ENCODE data around the gene EIF2AK3. TPM values are rescaled to one million over a fixed set of nuclear protein-coding genes. Genes with fewer than 3 reads are reported as not detected.
"Not testable (repeated sequence)": the region's sequence is repeated elsewhere in the genome, so short reads cannot be mapped to it uniquely, and the experiment has no call there.

The EIF2AK3 gene
- 10 to 100 TPM; 18.4 to 23.7 TPM for total RNA-seq
- long read RNA-seq, donor 1, full-length matches to known transcripts = 3 of 5 reads
- long read RNA-seq, donor 1, partial matches to known transcripts = 0 of 5 reads
- long read RNA-seq, donor 1, other reads (novel, unspliced or antisense) = 2 of 5 reads
- long read RNA-seq, donor 2, partial matches to known transcripts = 0 of 1 reads
- long read RNA-seq, donor 2, other reads (novel, unspliced or antisense) = 1 of 1 reads

DNA sequence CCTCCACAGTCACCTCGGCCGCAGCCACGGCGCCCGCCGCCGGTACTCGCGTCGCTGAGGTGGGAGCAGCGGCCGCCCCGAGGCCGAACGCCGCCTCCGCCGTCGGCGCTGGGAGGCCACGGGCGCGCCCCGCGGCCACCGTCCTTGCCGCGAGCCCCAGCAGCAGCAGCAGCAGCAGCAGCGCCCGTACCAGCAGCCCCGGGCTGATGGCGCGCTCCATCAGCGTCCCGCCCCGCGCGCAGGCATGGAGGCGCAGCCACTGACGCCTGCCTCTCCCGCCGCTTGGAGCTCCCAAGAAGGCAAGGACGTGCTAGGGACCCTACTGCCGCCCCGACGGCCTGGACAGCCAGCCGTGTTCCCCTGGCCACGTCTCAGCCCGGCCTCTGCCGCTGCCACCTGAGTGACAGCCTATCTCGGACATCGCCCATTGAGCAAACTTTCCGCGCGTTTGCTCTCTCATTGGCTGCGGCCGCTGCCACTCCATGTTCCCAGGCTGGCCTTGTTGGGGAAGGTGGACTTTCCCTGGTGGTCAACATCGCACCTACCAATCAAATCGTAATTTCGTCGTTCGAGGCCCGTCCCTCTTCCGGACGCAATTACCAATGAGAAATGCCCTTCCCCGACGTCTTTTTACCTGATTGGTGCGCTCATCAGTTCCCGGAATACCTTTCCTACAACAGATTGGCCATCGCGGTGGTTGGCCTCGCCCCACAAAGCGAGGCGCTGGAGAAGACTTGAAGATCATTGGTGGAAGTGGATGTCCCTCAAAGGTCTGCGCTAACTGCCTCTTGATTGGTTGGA is at the start of gene EIF2AK3:
Gene EIF2AK3, minus strand, starts transcription at position 410 of the 801 bp plus-strand sequence. Its CDS starts 190 bp downstream, at position 220.
- intact Hi-C loops (cut with DNase I) = no loop called here
- peak; percentile 99 for DNase-seq (ENCODE audit: low spot score)

DNA sequence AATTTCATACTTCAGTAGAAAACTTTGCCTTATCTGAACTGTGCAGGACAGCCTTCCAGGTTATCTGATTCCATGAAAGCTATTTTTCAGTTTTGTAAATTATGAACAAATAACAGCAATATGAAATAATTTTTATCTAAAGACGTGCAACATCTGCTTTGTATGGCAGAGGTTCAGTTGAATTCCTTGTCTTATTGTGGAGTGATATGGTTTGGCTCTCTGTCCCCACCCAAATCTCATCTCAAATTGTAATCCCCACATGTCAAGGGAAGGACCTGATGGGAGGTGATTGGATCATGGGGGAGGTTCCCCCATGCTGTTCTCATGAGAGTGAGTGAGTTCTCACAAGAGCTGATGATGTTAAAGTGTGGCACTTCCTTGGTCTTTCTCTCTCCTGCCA is 46.1 kb upstream of the EIF2AK3 start:
- intact Hi-C loops (cut with DNase I) = loop anchor here in 1 of 2 donors (5.0 kb wide), 1 partner anchor 81 kb away; no protein-coding TSS in a partner anchor
- no peak for DNase-seq (ENCODE audit: low spot score)

DNA sequence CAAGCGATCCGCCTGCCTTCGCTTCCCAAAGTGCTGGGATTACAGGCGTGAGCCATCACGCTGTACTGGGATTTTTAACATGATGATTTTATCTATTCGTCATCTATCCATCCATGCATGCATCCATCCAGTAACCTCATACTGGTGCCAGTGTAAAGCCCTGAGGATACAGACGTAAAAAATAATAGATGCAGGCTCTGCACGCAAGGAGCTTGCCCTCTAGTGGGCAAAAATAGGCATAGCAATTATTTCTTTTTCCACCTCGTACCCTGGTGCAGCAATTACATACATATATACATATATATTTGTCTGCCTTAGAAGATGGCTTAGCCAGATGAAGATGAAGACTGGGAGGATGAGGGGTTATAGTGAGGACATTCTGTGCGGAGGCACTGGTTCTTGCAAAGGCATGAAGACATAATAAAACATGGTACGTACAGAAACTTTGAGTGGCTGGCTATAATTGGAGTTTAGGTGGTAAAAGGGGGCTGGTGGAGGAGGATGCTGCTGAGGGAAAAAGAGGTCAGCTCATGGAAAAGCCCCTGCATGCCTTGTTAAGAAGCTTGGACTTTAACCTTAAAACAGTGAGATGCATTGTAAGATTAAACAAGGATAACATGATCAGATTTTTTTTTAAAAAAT is 44.6 kb upstream of the EIF2AK3 start:
- no peak for DNase-seq (ENCODE audit: low spot score)
- intact Hi-C loops (cut with DNase I) = loop anchor here (2.0 to 5.0 kb wide), 2 partner anchors 80 to 81 kb away; no protein-coding TSS in a partner anchor

DNA sequence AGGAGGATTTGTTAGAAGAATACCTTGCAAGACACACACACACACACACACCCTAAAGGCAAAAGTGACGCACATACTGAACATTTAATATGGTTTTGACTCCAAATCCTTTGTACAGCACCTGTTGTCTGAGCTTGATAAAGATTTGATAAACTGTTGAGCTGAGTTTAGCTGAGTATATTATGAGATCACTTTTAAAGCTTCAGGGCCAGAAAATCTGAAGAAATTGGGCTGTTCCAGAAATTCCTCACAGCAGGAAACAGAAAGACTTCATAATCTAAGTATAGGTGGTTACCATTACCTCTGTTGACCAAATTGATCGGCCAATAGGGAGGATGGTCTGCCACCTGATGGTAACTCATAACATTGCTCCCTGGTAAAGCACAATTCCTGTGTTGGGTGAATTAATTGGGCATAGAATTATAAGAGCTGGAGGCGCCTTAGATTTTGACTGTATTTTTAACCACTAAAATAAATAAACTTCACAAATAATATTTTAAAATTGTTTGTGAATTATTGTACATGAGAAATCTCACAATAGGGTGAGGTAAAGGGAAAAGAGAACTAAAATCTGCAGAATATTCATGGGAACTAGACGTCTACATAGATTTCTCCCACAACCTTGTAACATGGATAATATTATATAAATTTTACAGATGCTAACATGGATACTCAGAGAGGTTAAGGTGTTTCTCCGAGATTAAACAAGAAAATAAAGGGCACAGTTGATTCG is 42.4 kb upstream of the EIF2AK3 start:
- DNase-seq (ENCODE audit: low spot score) = no peak
- intact Hi-C loops (cut with DNase I) = loop anchor here (2.0 to 5.0 kb wide), 2 partner anchors 77 to 79 kb away; no protein-coding TSS in a partner anchor

DNA sequence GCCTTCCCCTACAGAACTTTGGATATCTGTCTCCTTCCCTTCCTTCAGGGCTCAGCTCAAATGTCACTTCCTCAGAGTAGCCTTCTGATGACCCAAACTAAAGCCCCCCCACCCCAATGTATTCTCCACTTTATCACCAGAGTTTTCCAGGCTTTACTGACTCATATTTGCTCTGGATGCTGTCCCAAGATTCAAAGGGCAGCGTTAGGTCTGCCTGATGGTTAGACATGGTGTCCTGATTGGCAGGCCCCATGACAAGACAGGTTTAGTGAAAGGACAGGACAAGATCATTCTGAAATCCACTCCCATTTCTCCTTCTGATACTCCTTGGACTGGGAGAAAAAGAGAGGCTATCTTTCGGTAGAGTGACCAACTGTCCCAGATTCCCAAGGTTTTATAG is 41.6 kb upstream of the EIF2AK3 start:
- no peak for DNase-seq (ENCODE audit: low spot score)
- intact Hi-C loops (cut with DNase I) = no loop called here

DNA sequence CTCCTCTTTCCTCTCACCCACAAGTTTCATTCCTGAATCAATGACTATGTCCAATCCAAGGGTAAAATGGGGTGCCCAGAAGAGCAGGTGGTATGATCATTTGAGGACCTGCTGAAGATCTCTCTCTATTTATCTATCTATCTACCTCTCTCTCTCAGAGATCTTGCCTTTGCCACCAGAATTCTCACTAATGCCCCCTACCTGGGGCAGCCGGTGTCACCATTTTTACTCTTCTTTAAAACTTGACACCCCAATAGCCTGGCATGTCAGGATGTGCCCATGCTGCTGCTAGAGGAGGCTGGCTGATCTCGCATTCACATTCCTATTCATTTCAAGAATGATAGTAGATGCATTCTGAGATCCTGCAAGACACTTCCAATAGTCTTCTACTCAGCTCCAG is 40.0 kb upstream of the EIF2AK3 start:
- intact Hi-C loops (cut with DNase I) = no loop called here
- no peak for DNase-seq (ENCODE audit: low spot score)

DNA sequence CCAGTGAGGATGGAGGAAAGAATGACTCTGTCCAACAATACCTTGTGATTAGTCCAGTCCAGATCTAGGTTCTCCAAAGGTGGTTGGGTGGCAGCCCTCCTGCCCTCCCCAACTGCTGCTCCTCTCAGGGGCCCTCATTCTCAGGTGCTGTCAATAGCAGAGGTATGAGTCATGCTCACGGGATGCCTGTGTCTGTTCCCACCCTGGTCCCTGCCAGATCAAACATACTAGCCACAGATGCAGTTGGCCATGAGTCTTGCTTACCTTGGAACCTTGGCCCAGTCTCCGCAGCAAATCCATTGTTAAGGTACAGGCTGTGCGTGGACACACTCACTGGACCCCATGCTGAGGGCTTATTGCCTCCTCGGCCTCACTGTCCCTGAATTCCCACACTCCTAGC is 39.3 kb upstream of the EIF2AK3 start:
- intact Hi-C loops (cut with DNase I) = no loop called here
- no peak for DNase-seq (ENCODE audit: low spot score)

DNA sequence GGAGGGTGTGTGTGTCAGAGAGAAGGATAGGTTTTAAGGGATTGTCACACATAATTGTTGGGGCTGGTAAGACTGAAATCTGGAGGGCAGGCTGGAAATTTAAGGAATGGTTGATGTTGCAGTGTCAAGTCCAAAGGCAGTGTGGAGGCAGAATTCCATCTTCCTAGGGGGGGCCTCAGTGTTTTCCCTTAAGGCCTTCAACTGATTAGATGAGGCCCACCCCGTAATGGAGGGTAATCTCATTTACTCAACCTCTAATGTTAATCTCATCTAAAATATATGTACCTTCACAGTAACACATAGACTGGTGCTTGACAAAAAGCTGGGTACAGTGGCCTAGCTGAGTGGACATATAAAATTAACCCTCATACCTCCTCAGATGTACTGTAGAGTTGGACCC is 33.4 kb upstream of the EIF2AK3 start:
- no peak for DNase-seq (ENCODE audit: low spot score)
- intact Hi-C loops (cut with DNase I) = no loop called here

DNA sequence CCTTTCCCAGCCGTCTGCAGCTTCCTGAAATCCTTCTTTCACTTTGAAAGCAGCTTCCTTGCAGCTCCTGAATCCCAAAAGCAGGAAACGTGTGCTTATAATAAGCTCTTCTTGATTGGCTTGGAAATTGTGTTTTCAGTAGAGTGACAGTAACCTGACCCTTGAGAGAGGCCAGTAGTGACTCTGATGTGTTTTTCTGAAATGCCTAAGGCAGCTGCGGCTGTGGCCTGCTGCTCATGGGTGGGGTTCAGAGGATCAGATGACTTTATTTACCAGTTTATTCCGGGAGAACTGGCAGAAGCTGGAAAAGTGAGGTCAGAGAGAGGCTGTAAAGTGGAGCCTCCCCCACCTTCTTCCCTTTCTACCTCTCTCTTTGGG is 32.3 kb upstream of the EIF2AK3 start:
- DNase-seq (ENCODE audit: low spot score) = no peak
- intact Hi-C loops (cut with DNase I) = no loop called here

DNA sequence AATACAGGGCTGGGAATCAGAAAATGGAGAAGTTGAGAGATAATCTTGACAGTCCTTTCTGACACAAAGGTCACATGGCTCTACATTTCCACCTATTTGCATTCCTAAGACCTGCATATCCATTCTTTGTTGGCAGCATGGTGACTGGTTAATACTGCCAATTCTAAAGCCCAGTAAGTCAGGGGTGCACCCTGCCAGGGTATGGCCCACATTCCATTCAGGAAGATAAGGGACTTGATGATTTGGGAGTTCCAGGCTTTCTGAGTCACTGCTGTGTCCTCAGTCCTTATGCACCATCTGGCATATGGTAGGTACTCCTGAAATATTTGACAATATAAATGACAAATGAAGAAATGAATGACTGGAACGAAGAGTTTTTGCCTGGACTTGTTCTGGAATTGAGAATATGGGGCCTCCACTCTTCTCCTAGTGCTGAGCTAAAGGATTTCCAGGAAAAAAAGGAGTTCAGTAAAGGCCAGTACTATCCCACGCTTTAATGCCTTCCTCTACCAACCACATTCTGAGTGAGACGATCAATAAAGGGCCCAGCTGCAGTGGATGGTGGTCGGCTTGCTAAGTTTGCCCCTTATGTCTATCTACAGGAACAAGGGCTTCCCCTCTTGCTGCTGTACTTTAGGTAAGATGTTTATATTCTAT is 31.7 kb upstream of the EIF2AK3 start:
- intact Hi-C loops (cut with DNase I) = no loop called here
- DNase-seq (ENCODE audit: low spot score) = no peak

DNA sequence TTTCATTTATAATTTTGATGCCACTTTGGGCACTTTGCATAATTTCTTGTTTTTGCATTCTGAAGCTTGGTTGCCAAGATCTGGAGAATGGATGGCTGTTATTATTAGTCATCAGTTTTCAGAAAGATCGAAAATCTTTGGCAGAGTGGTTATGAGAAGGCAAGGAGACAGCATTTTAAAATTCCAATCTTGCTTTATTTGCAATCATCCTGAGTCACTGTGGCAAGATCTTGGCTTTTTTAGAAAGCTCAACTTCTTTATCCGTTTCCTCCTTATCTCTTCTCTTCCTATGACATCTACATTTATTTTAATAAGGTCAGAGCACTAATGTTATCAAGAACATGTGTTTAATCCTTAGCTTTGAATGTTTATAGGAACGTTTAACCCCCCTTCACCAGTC is 31.1 kb upstream of the EIF2AK3 start:
- no peak for DNase-seq (ENCODE audit: low spot score)
- intact Hi-C loops (cut with DNase I) = no loop called here

DNA sequence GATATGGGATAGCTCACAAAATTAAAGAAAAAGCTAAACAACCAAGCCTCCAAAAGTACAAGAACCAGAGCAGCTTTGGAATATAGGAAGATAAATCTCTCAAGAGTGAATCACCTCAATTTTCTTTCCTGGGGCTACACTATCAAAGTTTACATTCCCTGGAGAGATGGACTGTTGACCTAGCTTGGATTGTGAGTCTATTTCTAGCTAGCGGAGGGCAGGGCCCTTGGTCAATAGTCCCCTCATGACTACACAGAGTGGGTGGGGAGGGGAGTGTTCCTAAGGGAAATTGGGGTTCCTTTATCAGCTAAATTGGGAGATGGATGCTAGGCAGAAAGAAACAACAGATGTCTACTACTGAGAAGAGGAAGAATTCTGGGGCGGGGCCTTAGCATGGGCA is 29.9 kb upstream of the EIF2AK3 start:
- intact Hi-C loops (cut with DNase I) = no loop called here
- no peak for DNase-seq (ENCODE audit: low spot score)

DNA sequence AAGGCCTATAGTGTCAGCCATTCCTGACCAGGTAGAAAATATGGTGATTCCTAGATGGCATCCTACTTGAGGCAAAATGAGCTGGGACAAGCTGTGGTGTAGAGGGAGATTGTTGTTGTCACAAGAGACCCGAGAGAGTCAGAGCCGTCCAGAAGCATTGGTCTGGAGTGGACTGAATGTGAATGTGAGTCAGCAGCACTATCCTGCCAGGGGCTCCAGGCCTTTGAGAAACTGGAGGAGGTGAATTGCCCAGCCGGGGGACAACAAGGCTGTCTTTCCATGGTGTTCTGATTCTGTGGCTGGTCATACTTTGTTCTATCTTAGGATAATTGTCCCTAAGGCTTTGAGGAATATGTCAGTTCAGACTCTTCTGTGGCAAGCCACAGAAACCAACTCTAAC is 29.4 kb upstream of the EIF2AK3 start:
- peak; percentile 82 for DNase-seq (ENCODE audit: low spot score)
- intact Hi-C loops (cut with DNase I) = no loop called here

DNA sequence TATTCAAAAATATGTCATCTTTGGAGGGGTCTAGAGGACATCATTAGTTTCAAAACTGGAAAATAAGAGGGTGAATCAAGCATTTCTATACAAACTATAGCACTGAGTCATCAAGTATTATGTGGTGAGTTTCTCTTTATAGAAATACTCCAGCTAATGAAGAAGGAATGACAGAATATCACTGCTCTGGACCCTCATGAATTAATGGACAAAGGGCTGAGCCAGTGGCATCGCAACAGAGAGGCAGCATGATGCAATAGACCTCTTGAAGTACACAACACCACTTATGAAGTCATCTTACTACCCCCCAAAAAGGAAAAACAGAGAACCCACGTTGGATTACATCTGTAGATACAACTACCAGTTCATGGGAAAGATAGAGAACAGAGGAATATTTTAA is 27.4 kb upstream of the EIF2AK3 start:
- DNase-seq (ENCODE audit: low spot score) = no peak
- intact Hi-C loops (cut with DNase I) = no loop called here

DNA sequence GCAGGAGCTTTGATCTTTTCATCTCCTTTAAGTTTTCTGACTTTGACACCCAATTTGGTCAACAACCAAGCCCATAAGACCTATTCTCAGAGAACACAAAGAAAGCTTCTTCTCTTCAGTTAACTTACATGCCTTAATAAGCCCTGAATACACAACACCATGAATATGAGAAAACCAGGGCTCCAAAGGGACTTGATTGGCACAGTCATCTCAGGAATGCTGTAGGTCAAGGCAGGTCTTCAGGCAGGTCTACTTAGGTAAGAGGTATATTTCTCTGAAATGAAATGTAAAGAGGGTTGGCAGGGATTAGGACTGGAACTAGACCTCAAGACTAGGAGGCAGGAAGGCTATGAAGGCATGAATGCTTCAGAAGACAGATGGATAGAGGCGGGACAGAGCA is 24.4 kb upstream of the EIF2AK3 start:
- intact Hi-C loops (cut with DNase I) = no loop called here
- DNase-seq (ENCODE audit: low spot score) = no peak

DNA sequence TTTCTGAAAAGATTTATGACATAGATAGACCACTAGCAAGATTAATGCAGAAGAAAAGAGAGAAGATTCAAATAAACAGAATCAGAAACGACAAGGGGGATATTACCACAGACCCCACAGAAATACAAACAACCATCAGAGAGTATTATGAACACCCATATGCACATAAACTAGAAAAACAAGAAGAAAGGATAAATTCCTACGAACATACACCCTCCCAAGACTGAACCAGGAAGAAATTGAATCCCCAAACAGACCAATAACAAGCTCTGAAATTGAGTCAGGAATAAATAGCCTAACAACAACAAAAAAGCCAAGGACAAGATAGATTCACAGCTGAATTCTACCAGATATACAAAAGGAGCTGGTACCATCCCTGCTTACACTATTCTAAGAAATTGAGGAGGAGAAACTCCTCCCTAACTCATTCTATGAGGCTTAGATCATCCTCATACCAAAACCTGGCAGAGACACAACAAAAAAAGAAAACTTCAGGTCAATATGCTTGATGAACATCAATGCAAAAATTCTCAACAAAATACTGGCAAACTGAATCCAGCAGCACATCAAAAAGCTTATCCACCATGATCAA is 18.1 kb upstream of the EIF2AK3 start:
- DNase-seq (ENCODE audit: low spot score); intact Hi-C loops (cut with DNase I): not testable (repeated sequence)

DNA sequence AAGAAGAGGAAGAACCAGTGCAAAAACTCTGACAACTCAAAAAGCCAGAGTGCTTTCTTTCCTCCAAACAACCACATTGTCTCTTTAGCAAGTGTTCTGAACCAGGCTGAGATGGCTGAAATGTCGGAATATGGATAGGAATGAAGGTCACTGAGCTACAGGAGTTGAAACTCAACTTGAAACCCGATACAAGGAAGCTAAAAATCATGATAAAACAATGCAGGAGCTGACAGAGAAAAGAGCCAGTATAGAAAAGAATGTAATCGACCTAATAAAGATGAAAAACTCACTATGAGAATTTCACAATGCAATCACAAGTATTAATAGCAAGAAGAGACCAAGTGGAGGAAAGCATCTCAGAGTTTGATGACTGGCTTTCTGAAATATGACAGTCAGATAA is 15.0 kb upstream of the EIF2AK3 start:
- intact Hi-C loops (cut with DNase I) = no loop called here
- no peak for DNase-seq (ENCODE audit: low spot score)

DNA sequence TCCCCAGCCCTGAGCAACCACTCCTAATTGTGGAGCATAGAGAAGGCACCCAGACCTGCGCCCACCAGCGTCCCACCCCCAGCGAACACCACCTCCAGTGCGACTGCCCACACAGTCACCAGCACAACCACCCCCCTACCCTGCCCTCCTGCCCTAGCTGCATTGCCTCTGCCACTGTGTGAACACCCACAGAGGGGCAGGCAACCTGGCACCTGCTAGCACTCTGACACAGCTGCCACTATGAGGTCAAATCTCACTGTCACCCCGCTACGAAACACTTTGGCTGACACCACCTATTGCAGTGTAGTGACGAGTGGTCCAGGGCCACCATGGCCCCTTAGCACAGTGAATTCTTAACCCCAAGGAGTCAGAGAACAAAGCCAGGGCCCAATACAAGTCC is 14.1 kb upstream of the EIF2AK3 start:
- intact Hi-C loops (cut with DNase I) = no loop called here
- DNase-seq (ENCODE audit: low spot score) = no peak

DNA sequence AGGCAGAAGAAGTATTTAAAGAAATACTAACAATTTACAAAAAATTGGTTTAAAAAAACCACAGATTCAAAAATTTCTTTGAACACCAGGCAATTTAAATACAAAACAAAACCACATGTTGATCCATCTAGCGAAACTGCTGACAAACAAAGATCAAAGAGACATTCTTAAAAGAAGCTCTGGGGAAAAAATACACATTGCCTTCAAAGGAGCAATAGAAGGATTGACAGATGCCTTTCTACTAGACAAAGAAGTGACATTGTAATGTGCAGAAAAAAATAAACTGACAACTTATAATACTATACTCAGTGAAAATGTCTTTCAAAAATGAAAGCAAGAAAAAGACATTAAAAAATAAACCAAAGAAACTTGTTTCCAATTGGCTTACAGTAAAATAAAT is 12.6 kb upstream of the EIF2AK3 start:
- intact Hi-C loops (cut with DNase I) = no loop called here
- DNase-seq (ENCODE audit: low spot score) = no peak

Data from posterior vena cava (tissue), 2 donors.